CD14-positive monocyte (primary cell): ENCODE results near the gene DSC2. TPM values are rescaled to one million over a fixed set of nuclear protein-coding genes. Genes with fewer than 3 reads are reported as not detected.

Source experiments
- DNase-seq, 3 donors: peaks; one replicate each; pipeline ENCODE4 v3.0.0-alpha.2; 2011 to 2022
- H2AFZ ChIP-seq: 2 replicates; pipeline ENCODE4 v1.6.0; 2012; ENCODE audit warnings: mild to moderate bottlenecking, low read depth, low read length, inconsistent platforms; ENCODE audit not compliant: insufficient read depth, poor library complexity, severe bottlenecking
- H3K27ac ChIP-seq, 2 donors: 1 replicate in 1 of 2; 2 replicates in 1 of 2; pipeline ENCODE4 v1.5.1; 2012 to 2013; ENCODE audit warnings: low read length in 2 of 2, control low read depth in 1 of 2, inconsistent platforms in 1 of 2, low read depth in 1 of 2, mild to moderate bottlenecking in 1 of 2
- H3K27me3 ChIP-seq, 2 donors: one replicate each; pipeline versions ENCODE4 v1.6.0 to v1.6.1; 2011 to 2013; ENCODE audit warnings: low read length in 2 of 2; ENCODE audit not compliant: control insufficient read depth in 2 of 2, insufficient read depth in 2 of 2
- H3K36me3 ChIP-seq, 2 donors: replicated peaks in 1 of 2; 1 replicate in 1 of 2; 2 replicates in 1 of 2; pipeline versions ENCODE4 v1.5.1 to v1.6.1; 2012 to 2013; ENCODE audit warnings: low read length in 2 of 2, control low read depth in 1 of 2, inconsistent platforms in 1 of 2, mild to moderate bottlenecking in 1 of 2; ENCODE audit not compliant: insufficient read depth in 2 of 2, control insufficient read depth in 1 of 2
- H3K4me1 ChIP-seq, 2 donors: 1 replicate in 1 of 2; 2 replicates in 1 of 2; pipeline versions ENCODE4 v1.5.1 to v1.6.1; 2012 to 2013; ENCODE audit warnings: low read length in 2 of 2, control low read depth in 1 of 2, inconsistent platforms in 1 of 2, mild to moderate bottlenecking in 1 of 2, moderate library complexity in 1 of 2; ENCODE audit not compliant: insufficient read depth in 2 of 2, control insufficient read depth in 1 of 2
- H3K4me2 ChIP-seq: replicated peaks from 2 replicates; pipeline ENCODE3; 2012; ENCODE audit warnings: low read length, moderate library complexity, mild to moderate bottlenecking; ENCODE audit not compliant: poor library complexity, severe bottlenecking; ENCODE audit errors: extremely low read depth
- H3K4me3 ChIP-seq, 3 experiments: fragments of 200-600 bp in 1 of 3; sonication (generic) in 1 of 3; replicated peaks in 1 of 3; 1 replicate in 2 of 3; 2 replicates in 1 of 3; pipeline ENCODE4 v1.5.1; 2011 to 2013; ENCODE audit warnings: low read length in 3 of 3, mild to moderate bottlenecking in 3 of 3, control low read depth in 2 of 3, low read depth in 2 of 3, inconsistent platforms in 1 of 3, moderate library complexity in 1 of 3
- H3K79me2 ChIP-seq: 2 replicates; pipeline ENCODE4 v1.6.0; 2012; ENCODE audit warnings: mild to moderate bottlenecking, control low read depth, inconsistent platforms, low read length, moderate library complexity; ENCODE audit not compliant: insufficient read depth
- H3K9ac ChIP-seq: 2 replicates; pipeline ENCODE4 v1.6.0; 2017; ENCODE audit warnings: low read length, mild to moderate bottlenecking; ENCODE audit not compliant: insufficient read depth, poor library complexity, severe bottlenecking
- H3K9me3 ChIP-seq, 2 donors: replicated peaks in 1 of 2; 1 replicate in 1 of 2; 2 replicates in 1 of 2; pipeline versions ENCODE4 v1.5.1 to v1.6.1; 2012 to 2013; ENCODE audit warnings: low read length in 2 of 2, control low read depth in 1 of 2; ENCODE audit not compliant: control insufficient read depth in 1 of 2, insufficient read depth in 1 of 2
- H4K20me1 ChIP-seq: 2 replicates; pipeline ENCODE4 v1.6.0; 2012; ENCODE audit warnings: mild to moderate bottlenecking, low read length, control low read depth, moderate library complexity; ENCODE audit not compliant: insufficient read depth
- H3K27ac Mint-ChIP-seq, 7 donors: one replicate each; pipeline ENCODE4 v1.8.0; 2020; ENCODE audit warnings: mild to moderate bottlenecking in 7 of 7, mixed read lengths in 7 of 7, moderate library complexity in 6 of 7, inconsistent platforms in 2 of 7
- H3K27me3 Mint-ChIP-seq, 3 donors: one replicate each; pipeline ENCODE4 v1.8.0; 2021 to 2022; ENCODE audit warnings: low read depth in 3 of 3, mild to moderate bottlenecking in 3 of 3, mixed read lengths in 3 of 3, moderate library complexity in 3 of 3, inconsistent platforms in 1 of 3
- H3K36me3 Mint-ChIP-seq, 2 donors: one replicate each; pipeline ENCODE4 v1.8.0; 2020; ENCODE audit warnings: mixed read lengths in 2 of 2, inconsistent platforms in 1 of 2, mild to moderate bottlenecking in 1 of 2
- H3K4me1 Mint-ChIP-seq: one replicate; pipeline ENCODE4 v1.8.0; 2020; ENCODE audit warnings: mild to moderate bottlenecking, mixed read lengths
- H3K4me3 Mint-ChIP-seq, 2 donors: one replicate each; pipeline ENCODE4 v1.8.0; 2020; ENCODE audit warnings: mild to moderate bottlenecking in 2 of 2, mixed read lengths in 2 of 2, moderate library complexity in 1 of 2
- H3K9me3 Mint-ChIP-seq, 7 donors: one replicate each; pipeline ENCODE4 v1.8.0; 2020 to 2022; ENCODE audit warnings: mixed read lengths in 7 of 7, mild to moderate bottlenecking in 6 of 7, moderate library complexity in 6 of 7, inconsistent platforms in 2 of 7
- WGBS: methylation state at CpG from one replicate; pipeline ENCODE4 v1.1.5; 2013; ENCODE audit warnings: missing lambda C conversion rate; ENCODE audit not compliant: insufficient coverage; 5-methylcytosine and 5-hydroxymethylcytosine counted together
- intact Hi-C, 2 donors: fragments of 100-400 bp; cut with micrococcal nuclease; formaldehyde crosslinking; loops; one replicate each; pipeline versions ENCODE4 v1.15.0 to v1.15.1; 2023
- polyA minus RNA-seq: library from RNA; depleted of rRNA, polyadenylated mRNA; stranded (reverse); fragments of >200 nt; gene quantifications from 2 replicates; pipeline ENCODE4 v1.2.3, GENCODE V29; 2012
- polyA plus RNA-seq, 3 donors: library from polyadenylated mRNA; depleted of rRNA in 1 of 3; unstranded in 2 of 3; stranded (reverse) in 1 of 3; fragments of 300-500 nt in 2 of 3; fragments of >200 nt in 1 of 3; fragmentation: Illumina TruSeq in 2 of 3; gene quantifications; 1 replicate in 2 of 3; 2 replicates in 1 of 3; pipeline ENCODE4 v1.2.3, GENCODE V29; 2012 to 2021
- total RNA-seq, 12 experiments: library from RNA in 1 of 12; stranded (reverse) in 1 of 12; fragments of 120-200 nt in 1 of 12; gene quantifications; one replicate each; pipeline ENCODE4 v1.2.4 and lab custom pipeline; 2013 to 2026; ENCODE audit warnings: mixed read lengths in 6 of 12, inconsistent platforms in 1 of 12
- TF ChIP-seq, protein P1 (sequence below): fragments of 200-600 bp; IDR thresholded peaks from one replicate; pipeline ENCODE4 v1.8.0; 2022; ENCODE audit warnings: antibody characterized with exemption, mild to moderate bottlenecking

Gene DSC2
- total RNA-seq (2013): 20.2 TPM
- polyA plus RNA-seq (10 to 100 TPM in 1 of 3 donors, 1 to 10 TPM in 2; 3.2 to 11.3 (median 3.3) TPM), polyA minus RNA-seq (4.3 and 6.7 TPM in 2 replicates), total RNA-seq (lab: John Stamatoyannopoulos, UW) (2.4 to 23.7 (median 16.9) reads per million in 11 experiments)

DNA sequence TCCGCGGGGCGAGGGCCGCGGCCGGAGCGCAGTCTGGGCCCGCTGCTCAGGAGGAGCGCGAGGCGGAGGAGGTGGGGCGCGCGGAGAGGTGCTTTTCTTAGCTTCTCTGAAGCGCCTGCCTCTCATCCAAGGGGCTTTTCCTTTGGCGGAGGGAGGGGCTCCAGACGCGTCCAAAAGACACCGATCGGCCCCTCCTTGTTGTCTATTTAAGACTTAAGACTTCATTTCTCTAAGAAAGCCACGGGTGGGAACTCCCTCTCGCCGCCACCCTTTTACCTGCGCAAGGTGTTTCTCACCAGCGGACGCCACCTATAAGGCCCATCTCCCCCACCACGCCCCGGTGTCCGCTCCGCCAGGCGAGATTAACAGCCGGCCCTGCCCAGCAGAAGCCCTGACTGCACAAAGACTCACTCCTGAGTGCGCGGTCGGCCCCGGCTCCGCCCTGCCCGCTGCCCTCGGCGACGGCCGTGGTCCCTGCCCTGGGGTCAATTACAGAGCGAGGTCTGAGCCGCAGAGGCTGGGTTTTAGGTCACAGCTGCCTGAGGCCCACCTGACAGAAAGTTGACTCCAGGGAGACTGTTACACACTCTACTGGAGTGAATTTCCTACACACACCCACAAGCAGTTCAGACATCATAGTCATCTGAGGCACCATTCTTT is at the start of gene DSC2:
Gene DSC2 (minus strand): TSS at position 397 of the 660 bp plus-strand sequence. CDS start 450 bp downstream, outside the sequence.
- 6% methylated on average over 43 of the region's 44 CpGs for whole genome bisulfite sequencing
- no peaks in the 10 kb centered on the region for H3K36me3 Mint-ChIP-seq
- Histone ChIP-seq H3K4me2 (peak within 1 kb of the TSS; percentile 96), H3K4me3 (peak within 1 kb of the TSS; percentile 46 to 90 (median 83)), H3K36me3 (no peaks in the 10 kb centered on the region), H3K79me2 (no peaks in the 10 kb centered on the region), H4K20me1 (no peaks in the 10 kb centered on the region), H3K9ac (peak within 1 kb of the TSS; percentile 74), H3K27me3 (peaks cover 22 to 28% of the 10 kb centered on the region in 2 donors), H3K4me1 (peaks cover 17 to 20% of the 10 kb centered on the region in 2 donors), H3K9me3 (no peaks in the 10 kb centered on the region), H2AFZ (peak within 1 kb of the TSS; percentile 95), H3K27ac (peak within 1 kb of the TSS in 1 of 2 donors; percentile 67)
- H3K9me3 Mint-ChIP-seq: peaks cover 0 to 4% (median 0%) of the 10 kb centered on the region in 7 donors
- TF ChIP-seq, protein P1, sequence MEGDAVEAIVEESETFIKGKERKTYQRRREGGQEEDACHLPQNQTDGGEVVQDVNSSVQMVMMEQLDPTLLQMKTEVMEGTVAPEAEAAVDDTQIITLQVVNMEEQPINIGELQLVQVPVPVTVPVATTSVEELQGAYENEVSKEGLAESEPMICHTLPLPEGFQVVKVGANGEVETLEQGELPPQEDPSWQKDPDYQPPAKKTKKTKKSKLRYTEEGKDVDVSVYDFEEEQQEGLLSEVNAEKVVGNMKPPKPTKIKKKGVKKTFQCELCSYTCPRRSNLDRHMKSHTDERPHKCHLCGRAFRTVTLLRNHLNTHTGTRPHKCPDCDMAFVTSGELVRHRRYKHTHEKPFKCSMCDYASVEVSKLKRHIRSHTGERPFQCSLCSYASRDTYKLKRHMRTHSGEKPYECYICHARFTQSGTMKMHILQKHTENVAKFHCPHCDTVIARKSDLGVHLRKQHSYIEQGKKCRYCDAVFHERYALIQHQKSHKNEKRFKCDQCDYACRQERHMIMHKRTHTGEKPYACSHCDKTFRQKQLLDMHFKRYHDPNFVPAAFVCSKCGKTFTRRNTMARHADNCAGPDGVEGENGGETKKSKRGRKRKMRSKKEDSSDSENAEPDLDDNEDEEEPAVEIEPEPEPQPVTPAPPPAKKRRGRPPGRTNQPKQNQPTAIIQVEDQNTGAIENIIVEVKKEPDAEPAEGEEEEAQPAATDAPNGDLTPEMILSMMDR: no peak
- peaks cover 29 to 45% (median 41%) of the 10 kb centered on the region in 3 donors for H3K27me3 Mint-ChIP-seq
- peak within 1 kb of the TSS; percentile 90 to 92 for H3K4me3 Mint-ChIP-seq
- DNase-seq: no peak
- peak within 1 kb of the TSS in 4 of 7 donors; percentile 55 to 77 (median 73) for H3K27ac Mint-ChIP-seq
- intact Hi-C loops: loop anchor here in 1 of 2 donors (10.0 kb wide), 1 partner anchor 113 kb away; no protein-coding TSS in a partner anchor
- peaks cover 24% of the 10 kb centered on the region for H3K4me1 Mint-ChIP-seq

DNA sequence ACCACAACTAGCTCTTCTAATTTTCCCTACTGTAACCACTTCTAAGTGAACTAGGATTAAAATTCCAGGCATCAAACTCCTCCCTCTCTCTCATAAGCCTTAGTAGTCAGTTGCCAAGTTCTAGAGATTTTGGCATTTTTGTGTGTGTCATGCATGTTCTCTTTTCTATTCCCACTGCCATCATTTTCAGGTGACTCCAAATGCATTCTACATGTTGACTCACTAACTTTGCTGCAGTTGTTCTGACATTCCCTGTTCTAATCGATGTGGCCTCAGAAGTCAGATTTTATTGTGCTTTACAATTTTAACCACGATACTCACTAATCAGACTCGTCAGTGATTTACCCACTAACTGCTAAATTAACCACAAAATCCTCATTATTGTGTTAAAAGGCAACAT is 47.1 kb upstream of the DSC2 start:
- Mint-ChIP-seq H3K4me3 (no peak overlapping the region), H3K36me3 (no peaks in the 10 kb centered on the region), H3K4me1 (peaks cover 3% of the 10 kb centered on the region), H3K27me3 (no peaks in the 10 kb centered on the region), H3K9me3 (peaks cover 0 to 6% (median 0%) of the 10 kb centered on the region in 7 donors), H3K27ac (no peak overlapping the region)
- WGBS: 61% methylated on average over 3 of the region's 3 CpGs
- no peak for DNase-seq
- Histone ChIP-seq H4K20me1 (no peaks in the 10 kb centered on the region), H3K4me3 (no peak overlapping the region), H3K4me1 (no peaks in the 10 kb centered on the region), H2AFZ (no peak overlapping the region), H3K9me3 (no peaks in the 10 kb centered on the region), H3K27ac (no peak overlapping the region), H3K27me3 (no peaks in the 10 kb centered on the region), H3K9ac (no peak overlapping the region), H3K36me3 (no peaks in the 10 kb centered on the region), H3K4me2 (no peak overlapping the region), H3K79me2 (no peaks in the 10 kb centered on the region)
- intact Hi-C loops: no loop called here
- TF ChIP-seq, protein P1: no peak
